Measurements from ENCODE around the gene CFAP90. TPM values are rescaled to one million over a fixed set of nuclear protein-coding genes. Genes with fewer than 3 reads are reported as not detected.

The CFAP90 gene
- total RNA-seq, 1 experiment from 2014 or later, result 0.58 TPM

- Histone ChIP-seq H3K4me3 (ENCODE audit: low read length) (no peak overlapping the region), H3K27me3 (ENCODE audit: low read length) (peaks cover 84% of the 10 kb centered on the region), H3K4me1 (ENCODE audit: insufficient read depth, low read length) (no peaks in the 10 kb centered on the region), H4K20me1 (ENCODE audit: low read length) (no peaks in the 10 kb centered on the region), H3K36me3 (ENCODE audit: low read depth, low read length) (no peaks in the 10 kb centered on the region), H3K79me2 (ENCODE audit: low read length) (no peaks in the 10 kb centered on the region), H3F3A (ENCODE audit: low read length, unreplicated experiment) (no peaks in the 10 kb centered on the region), H3K27ac (ENCODE audit: low read length) (no peak overlapping the region), H2AFZ (ENCODE audit: low read length) (no peak overlapping the region), H3K9me3 (ENCODE audit: low read length) (no peaks in the 10 kb centered on the region), H3K9ac (ENCODE audit: low read length) (no peak overlapping the region), H3K4me2 (ENCODE audit: low read length) (no peak overlapping the region), H3K9me2 (replicated peaks; ENCODE audit: low read length) (no peaks in the 10 kb centered on the region; the same call in 1 of the 2 replicates)
- ChIA-PET CTCF (no interaction called here), POLR2A (ENCODE audit: unreplicated experiment) (no interaction called here)
- intact Hi-C loops (cut with micrococcal nuclease), result no loop called here
- no TSS peak for BruUV-seq (replicated peaks)
- no peak for DNase-seq
- TF ChIP-seq EZH2 (IDR thresholded peaks at IDR 0.05; ENCODE audit: low read length, unreplicated experiment) (no peak), EZH2phosphoT487 (IDR thresholded peaks at IDR 0.05; ENCODE audit: borderline replicate concordance, low read length) (no peak), CTCF (conservative IDR thresholded peaks at IDR 0.05; ENCODE audit: low read depth, low read length) (no peak)
- ATAC-seq, result no peak
Measured at GRCh38 chr5:7795306-7795705, 55.6 kb downstream of the CFAP90 start.

GRCh38 chr5:7794823-7795222, 56.1 kb downstream of the CFAP90 start:
- POLR2A ChIA-PET (ENCODE audit: unreplicated experiment), result no interaction called here

More at GRCh38 chr5:7794823-7795222, 56.1 kb downstream of the CFAP90 start:
- Histone ChIP-seq H3K9me3 (ENCODE audit: low read length) (no peaks in the 10 kb centered on the region), H3K4me1 (ENCODE audit: insufficient read depth, low read length) (no peaks in the 10 kb centered on the region), H3F3A (ENCODE audit: low read length, unreplicated experiment) (no peaks in the 10 kb centered on the region), H4K20me1 (ENCODE audit: low read length) (no peaks in the 10 kb centered on the region), H3K79me2 (ENCODE audit: low read length) (no peaks in the 10 kb centered on the region), H3K27ac (ENCODE audit: low read length) (no peak overlapping the region), H3K9me2 (replicated peaks; ENCODE audit: low read length) (no peaks in the 10 kb centered on the region; the same call in 1 of the 2 replicates), H3K4me2 (ENCODE audit: low read length) (no peak overlapping the region), H3K9ac (ENCODE audit: low read length) (no peak overlapping the region), H2AFZ (ENCODE audit: low read length) (no peak overlapping the region), H3K36me3 (ENCODE audit: low read depth, low read length) (no peaks in the 10 kb centered on the region), H3K27me3 (ENCODE audit: low read length) (peaks cover 86% of the 10 kb centered on the region), H3K4me3 (ENCODE audit: low read length) (no peak overlapping the region)
- CTCF ChIA-PET, result no interaction called here
- no peak for DNase-seq
- no peak for ATAC-seq
- intact Hi-C loops (cut with micrococcal nuclease), result no loop called here
- no TSS peak for BruUV-seq (replicated peaks)
- no peak for TF ChIP-seq EZH2 (IDR thresholded peaks at IDR 0.05; ENCODE audit: low read length, unreplicated experiment)
- TF ChIP-seq EZH2phosphoT487 (IDR thresholded peaks at IDR 0.05; ENCODE audit: borderline replicate concordance, low read length), result no peak
- TF ChIP-seq CTCF (conservative IDR thresholded peaks at IDR 0.05; ENCODE audit: low read depth, low read length), result no peak

All from PC-3 (cell line).